GM21786 (cell line): ENCODE measurements around the gene PPP2R2B.
"Not testable (repeated sequence)": the region's sequence is repeated elsewhere in the genome, so short reads cannot be mapped to it uniquely, and the experiment has no call there.

Experiments used
- ATAC-seq: cut with Tn5 transposase; IDR thresholded peaks from one replicate; pipeline ENCODE4 v1.9.1; 2021; ENCODE audit not compliant: unreplicated experiment

The PPP2R2B gene

DNA sequence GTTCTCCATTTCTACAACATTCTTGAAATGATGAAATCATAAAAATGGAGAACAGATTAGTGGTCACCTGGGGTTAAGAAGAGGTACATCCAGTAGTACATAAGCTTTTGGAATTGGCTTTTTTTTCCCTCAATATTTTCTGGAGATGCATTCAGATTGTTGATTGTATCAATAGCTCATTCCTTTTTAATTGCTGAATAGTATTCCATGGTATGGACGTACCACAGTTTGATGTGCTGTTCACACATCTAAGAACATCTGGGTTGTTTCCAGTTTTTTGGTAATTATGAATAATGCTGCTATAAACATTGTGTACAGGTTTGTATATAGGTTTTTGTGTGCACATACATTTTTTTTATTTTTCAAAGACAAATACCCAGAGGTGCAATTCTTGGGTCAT is 130.0 kb downstream of the PPP2R2B start:
- no peak for ATAC-seq

DNA sequence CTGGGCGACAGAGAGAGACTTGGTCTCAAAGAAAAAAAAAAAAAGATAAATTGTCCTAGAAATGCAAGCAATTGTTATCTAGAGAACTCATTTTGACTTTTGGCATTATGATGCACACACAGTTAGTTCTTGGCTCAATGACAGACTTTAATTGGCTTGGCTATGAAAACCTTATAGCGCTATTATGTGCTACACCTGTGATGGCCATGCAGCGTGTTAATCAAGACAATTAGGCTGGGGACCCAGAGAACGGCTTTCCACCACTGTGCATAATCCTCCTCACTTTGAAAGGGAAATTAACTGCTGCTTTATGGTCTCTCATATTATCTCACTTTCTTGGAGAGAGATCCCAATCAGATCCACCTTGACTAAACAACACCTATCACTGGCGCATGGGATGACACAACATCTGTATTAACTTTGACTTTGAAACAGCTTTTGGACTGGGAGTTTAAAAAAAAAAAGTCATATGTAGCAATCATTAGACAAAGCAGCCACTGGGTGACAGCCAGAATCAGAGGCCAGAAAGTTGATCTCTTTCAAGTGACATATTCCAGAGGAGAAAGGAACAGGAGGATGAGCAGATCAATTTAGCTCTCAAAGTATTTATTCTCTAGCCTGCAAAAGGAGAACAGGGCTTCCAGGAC is 132.5 kb downstream of the PPP2R2B start:
- ATAC-seq, result no peak

- ATAC-seq, result no peak
Observed at GRCh38 chr5:146744068-146744745, 134.3 kb downstream of the PPP2R2B start.

GRCh38 chr5:146734936-146735577 is 143.5 kb downstream of the PPP2R2B start:
- ATAC-seq, result no peak

DNA sequence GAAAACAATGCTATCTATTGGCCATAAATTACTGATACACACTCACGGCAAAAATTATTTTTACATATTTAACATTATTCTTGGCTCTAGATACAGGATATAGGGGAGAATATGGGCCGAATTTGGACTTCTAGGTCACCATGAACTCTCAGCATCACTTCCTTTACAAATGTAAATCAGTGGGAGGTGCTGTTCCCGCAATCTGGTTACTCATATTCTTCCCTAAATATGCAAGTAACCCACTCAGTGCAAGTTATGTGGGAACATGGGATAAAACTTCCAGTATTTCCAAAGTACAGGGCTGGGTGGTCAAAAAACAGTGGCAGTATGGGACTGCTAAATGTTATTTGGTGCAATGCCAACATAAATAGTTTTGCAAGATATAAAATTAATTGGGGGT is 145.6 kb downstream of the PPP2R2B start:
- ATAC-seq, result no peak

GRCh38 chr5:146731909-146732659 is 146.5 kb downstream of the PPP2R2B start:
- ATAC-seq, result no peak

DNA sequence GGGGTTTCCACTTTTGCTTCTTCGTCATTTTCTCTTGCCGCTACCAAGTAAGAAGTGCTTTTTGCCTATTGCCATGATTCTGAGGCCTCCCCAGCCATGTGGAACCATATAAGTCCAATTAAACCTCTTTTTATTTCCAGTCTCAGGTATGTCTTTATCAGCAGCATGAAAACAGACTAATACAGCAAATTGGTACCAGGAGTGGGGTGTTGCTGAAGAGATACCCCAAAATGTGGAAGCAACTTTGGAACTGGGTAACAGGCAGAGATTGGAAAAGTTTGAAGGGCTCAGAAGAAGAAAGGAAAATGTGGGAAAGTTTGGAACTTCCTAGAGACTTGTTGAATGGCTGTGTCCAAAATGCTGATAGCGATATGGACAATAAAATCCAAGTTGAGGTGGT is 149.8 kb downstream of the PPP2R2B start:
- not testable (repeated sequence) for ATAC-seq

GRCh38 chr5:146726891-146727290 is 151.7 kb downstream of the PPP2R2B start:
- no peak for ATAC-seq

GRCh38 chr5:146726020-146726419 is 152.5 kb downstream of the PPP2R2B start:
- ATAC-seq, result no peak

GRCh38 chr5:146725025-146725424 is 153.5 kb downstream of the PPP2R2B start:
- no peak for ATAC-seq

DNA sequence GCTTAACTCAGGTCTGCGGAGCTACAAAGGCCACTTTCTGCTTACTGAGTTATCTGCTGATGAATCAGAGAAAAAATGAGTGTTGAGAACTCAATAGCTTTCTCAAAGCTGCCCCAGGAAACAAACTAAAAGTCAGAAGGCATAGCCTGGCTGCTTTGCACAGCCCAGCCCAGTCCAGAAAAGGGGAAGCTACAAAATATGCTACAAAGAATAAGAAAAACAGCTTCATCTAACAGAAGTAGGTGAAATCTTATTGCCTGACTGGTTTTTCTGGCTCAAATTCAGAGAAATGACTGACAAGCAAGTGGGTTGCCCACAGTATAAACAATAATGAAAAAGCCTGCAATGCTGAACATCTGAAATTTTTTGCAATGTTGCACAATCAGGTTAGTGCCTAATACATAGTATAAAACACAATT is 156.2 kb downstream of the PPP2R2B start:
- no peak for ATAC-seq

GRCh38 chr5:146721073-146721815 is 157.3 kb downstream of the PPP2R2B start:
- ATAC-seq, result no peak

DNA sequence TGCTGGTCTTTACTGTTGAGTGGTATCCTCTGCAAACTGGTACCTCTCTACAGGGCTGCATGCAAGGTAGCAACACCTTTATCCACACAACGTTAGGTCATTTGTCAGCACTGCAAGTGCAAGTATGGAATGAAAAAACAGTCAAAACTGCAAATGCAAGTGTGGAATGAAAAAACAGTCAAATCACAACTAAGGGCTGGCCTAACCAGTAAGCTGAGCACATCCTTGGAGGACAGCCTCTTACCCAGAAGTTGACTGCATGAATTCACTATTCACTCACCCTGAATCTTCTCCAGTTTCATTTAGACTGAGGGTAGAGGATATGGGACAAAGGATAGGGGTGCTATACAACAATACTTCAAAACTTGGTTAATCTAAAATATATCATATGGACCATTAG is 158.4 kb downstream of the PPP2R2B start:
- no peak for ATAC-seq

DNA sequence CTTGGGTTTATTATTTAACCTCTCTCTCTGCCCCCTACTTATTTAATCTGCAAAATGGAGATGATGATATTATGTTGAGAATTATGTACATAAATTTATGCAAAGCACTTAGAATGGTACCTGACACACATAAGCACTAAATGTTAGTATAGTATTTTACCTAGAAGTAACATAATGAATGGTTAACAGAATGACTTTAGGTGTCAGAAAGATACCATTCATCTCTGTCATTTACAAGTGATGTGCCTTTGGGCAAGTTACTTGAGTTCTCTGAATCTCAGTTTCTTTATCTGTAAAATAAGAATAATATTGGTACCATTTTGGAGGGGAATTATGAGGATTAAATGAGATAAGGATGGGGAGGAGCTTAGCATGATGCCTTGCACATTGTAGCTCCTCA is 159.4 kb downstream of the PPP2R2B start:
- ATAC-seq, result no peak

DNA sequence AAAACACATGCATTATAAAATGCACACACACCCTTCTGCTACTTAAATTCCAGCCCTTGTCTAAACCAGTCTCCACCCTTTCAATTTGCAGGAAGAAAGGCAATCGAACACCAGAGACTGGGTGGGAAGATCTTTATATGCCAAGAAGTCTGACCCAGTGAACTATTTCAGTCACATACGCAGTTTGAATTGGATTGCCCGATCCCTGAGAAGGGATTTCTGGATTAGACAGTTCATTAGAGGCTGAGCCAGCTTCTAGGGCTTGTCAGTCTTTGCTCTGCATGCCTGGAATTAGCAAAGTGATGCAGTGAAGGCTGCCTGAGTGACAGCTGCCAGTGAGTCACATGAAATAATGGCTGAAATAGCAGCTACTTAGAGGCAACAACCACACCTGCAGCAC is 159.9 kb downstream of the PPP2R2B start:
- ATAC-seq, result no peak

DNA sequence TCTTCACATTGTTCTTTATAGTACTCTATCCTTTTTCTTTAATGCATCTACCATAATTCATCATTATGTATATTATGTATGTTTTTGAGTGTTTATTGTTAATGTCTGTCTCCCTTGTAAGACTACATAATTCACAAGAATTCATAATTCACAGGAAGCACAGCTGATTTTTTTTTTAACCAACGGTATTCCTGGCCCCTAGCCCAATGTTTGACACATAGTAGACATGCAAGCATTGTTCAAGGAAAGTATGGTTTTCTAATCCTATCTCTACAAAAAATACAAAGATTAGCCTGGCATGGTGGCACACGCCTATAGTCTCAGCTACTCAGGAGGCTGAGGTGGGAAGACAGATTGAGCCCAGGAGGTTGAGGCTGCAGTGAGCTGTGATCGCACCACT is 160.6 kb downstream of the PPP2R2B start:
- no peak for ATAC-seq

DNA sequence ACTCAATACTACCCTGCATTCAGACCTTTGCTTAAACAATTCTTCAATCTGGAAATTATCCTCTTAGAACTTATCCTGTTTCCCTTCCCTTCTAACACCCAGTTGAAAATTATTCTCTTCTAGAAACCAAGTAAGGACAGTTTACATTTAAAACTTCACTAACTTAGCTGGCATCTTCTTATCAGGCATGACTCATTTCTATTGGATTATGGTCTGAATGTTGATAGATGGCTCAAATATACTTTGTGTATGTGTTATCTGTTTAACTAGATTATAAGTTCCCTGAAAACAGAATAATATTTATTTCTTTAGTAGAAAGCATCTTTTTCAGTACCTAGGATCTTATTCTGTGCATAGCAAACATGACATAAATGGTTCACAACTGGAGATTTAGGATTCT is 161.9 kb downstream of the PPP2R2B start:
- no peak for ATAC-seq

DNA sequence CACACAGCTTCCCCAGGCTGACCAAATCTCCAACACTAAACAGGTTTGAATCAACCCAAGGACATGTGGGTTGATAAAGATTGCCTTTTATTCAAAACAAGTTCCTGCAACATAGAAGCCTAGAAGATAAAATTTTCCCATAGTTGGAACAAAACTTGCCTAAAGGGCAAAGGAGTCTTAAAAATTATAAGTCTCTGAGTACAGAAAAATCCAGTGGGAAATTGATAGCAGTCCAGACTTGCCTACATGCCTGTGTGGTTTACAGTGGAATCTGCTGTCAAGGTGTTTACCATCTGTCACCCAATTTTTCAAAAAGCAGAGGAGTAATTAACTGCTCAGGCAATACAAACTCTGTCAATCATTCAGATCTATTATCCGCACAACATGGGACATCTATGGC is 168.2 kb downstream of the PPP2R2B start:
- ATAC-seq, result no peak

DNA sequence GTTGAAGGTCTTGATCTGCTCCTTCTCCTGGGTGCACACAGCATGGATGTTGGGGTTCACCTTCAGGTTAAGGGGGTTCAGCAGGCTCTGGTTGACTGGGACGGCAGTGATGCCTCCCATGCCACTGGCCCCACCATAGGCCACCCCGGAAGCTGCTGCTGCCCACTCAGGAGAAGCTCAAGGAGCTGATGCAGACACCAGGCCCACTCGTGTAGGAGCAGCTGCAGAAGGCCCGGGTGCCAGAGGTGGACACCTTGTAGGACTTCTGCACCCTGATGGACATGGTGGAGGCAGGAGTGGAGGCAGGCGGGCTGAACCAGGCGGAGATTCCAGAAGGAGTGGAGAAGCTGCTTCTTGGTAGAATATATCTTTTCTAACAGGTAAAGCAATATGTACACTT is 171.2 kb downstream of the PPP2R2B start:
- no peak for ATAC-seq

DNA sequence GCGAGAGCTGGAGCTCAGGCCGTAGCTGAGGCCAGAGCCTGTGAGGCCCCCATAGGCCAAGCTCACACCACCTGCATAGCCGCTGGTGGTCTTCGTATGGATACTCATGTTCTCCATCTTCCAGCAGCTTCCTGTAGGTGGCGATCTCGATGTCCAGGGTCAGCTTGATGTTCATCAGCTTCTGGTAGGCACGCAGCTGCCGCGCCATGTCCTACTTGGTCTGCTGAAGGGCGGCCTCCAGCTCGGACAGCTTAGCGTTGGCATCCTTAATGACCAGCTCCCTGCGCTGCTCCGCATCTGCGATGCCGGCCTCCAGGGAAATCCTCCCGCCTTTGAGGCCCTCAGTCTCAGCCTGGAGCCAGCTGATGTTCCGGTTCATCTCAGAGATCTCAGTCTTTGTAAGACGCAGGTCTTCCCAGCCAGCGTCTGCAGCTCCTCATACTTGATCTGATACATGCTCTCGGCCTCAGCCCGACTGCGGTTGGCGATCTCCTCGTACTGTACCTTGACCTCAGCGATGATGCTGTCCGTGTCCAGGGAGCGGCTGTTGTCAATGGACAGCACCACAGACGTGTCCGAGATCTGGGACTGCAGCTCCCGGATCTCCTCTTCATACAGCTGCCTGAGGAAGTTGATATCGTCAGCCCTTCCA is 172.1 kb downstream of the PPP2R2B start:
- no peak for ATAC-seq
